Mucosa of descending colon (tissue), 3 donors: ENCODE data around the gene CCDC92B. TPM values are rescaled to one million over a fixed set of nuclear protein-coding genes. Genes with fewer than 3 reads are reported as not detected.

Experiments used
- ATAC-seq: fragments of 200-7000 bp; cut with Tn5 transposase; one replicate; pipeline ENCODE4 v1.9.1; 2020; ENCODE audit warnings: mild to moderate bottlenecking, moderate library complexity
- DNase-seq, 3 donors: peaks; one replicate each; pipeline ENCODE4 v3.0.0-alpha.2; 2020
- H3K36me3 ChIP-seq: fragments of 200-600 bp; one replicate; pipeline ENCODE4 v1.8.0; 2021; ENCODE audit warnings: low read depth, mild to moderate bottlenecking
- H3K4me1 ChIP-seq: fragments of 200-600 bp; one replicate; pipeline ENCODE4 v1.8.0; 2021; ENCODE audit warnings: low read depth, mild to moderate bottlenecking
- H3K4me3 ChIP-seq: fragments of 200-600 bp; one replicate; pipeline ENCODE4 v1.8.0; 2021; ENCODE audit warnings: mild to moderate bottlenecking
- H3K9me3 ChIP-seq: fragments of 200-600 bp; one replicate; pipeline ENCODE4 v1.8.0; 2021; ENCODE audit warnings: mild to moderate bottlenecking
- CTCF ChIP-seq: fragments of 200-600 bp; IDR thresholded peaks from one replicate; pipeline ENCODE4 v1.8.0; 2022; ENCODE audit warnings: antibody characterized with exemption, mild to moderate bottlenecking
- intact Hi-C, 2 donors: fragments of 100-400 bp; cut with DNase I in 1 of 2; cut with micrococcal nuclease in 1 of 2; formaldehyde crosslinking; loops; one replicate each; pipeline versions ENCODE4 v1.11.0 to v1.11.1; 2022; cut with DNase I, micrococcal nuclease
- total RNA-seq, 3 donors: library from RNA; stranded (reverse); fragmentation: NEBNext Ultra II Directional in 2 of 3; extraction: Animal tissue kit (Norgen Biotek cat#: 25700) in 2 of 3; gene quantifications; one replicate each; pipeline versions ENCODE4 v1.2.1 to v1.2.4, GENCODE V29; 2021 to 2023
- donor health status: DM: no; HTN: no; CAD: no; lungs with moderate emphysema.
- donor health status: DM: no; HTN: no; CAD: no.
- donor health status: DM: no; HTN: yes; CAD: no.

Gene CCDC92B
- total RNA-seq, 3 donors from 2014 or later = 1.3 to 2.2 (median 2.2) TPM

DNA sequence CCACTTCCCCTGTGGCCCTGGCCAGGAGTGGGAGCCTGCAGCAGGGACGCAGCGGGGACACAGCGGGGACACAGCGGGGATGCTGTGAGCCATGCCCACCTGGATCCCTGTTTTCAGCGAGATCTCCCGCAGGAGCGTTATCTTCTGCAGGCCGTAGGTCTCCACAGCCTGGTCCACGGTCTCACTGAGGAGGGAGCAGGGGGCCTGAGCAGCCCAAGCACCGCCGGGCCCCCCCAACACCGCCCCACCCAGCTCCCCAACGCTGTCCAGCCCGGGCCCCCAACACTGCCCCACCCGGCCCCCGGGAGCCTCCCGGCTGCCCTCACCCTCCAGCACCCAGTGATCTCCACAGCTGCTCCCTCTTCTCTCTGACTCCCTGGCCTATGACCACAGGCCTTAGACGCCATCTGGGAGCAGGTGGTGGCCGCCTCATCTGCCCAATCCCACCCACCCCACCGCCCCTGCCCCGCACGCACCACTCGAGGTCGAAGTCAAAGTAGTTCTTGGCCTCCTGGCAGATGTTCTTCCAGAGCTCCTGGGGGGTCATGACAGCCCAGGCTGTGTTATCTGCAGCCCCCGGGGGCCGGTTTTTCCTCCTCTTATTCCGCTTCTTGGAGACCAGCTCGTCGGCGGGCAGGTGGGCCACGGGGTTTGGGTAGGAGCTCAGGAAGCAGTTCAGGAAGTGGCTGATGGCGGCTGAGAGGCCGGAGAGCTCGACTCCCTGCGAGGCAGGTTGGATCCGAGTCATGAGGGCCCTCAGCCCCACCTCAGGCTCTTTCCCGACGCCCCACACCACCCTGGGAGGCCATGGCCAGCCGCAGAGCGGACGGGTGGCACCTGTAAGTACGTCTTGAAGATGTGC is 54.8 kb downstream of the CCDC92B start:
- H3K9me3 ChIP-seq = no peaks in the 10 kb centered on the region
- ATAC-seq = no peak
- TF ChIP-seq CTCF = no peak
- H3K36me3 ChIP-seq = peaks cover 12% of the 10 kb centered on the region
- H3K4me3 ChIP-seq = no peak overlapping the region
- no peaks in the 10 kb centered on the region for H3K4me1 ChIP-seq
- DNase-seq = peak in 2 of 3 donors; percentile 17 to 44
- intact Hi-C loops = no loop called here

DNA sequence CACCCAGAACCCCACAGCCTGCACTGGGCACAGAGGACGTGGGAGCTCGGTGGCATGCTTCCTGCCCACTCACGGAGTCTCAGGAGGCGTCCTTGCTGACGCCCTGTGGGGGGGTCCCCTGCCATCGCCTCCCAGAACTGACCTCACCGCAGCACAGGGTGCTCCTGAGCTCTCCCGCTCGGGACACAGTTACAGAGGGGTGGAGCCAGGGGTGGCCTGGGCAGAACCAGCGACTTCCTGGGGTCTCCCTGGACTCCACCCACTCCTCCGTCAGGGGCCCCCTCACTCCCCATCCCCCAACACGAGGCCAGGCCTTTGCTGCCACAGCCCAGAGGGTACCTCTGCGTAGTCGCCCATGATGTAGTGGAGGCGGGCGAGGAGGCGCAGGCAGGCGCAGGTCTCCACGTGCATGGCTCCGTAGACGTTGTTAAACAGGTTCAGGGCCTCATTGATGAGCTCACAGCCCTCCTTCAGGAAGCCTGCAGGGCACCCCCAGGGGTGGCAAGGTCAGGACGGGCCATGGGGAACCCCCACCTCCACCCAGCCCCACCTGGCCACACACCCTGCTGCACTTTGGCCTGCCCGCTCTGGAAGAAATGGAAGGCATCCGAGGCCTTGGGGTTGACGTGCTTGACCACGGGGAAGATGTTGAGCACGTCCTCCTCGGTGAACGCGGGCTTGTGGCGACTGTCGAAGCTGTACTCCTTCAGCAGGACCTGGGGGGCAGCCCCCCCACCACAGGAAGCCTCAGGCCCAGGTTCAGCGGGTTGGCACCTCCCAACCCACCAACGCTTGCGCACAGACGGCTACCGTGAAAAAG is 55.7 kb downstream of the CCDC92B start:
- Histone ChIP-seq H3K4me1 (no peaks in the 10 kb centered on the region), H3K4me3 (no peak overlapping the region), H3K36me3 (peaks cover 12% of the 10 kb centered on the region), H3K9me3 (no peaks in the 10 kb centered on the region)
- no peak for TF ChIP-seq CTCF
- intact Hi-C loops = no loop called here
- DNase-seq (peak in 2 of 3 donors; percentile 31 to 49), ATAC-seq (peak; percentile 3)

- Histone ChIP-seq H3K4me1 (no peaks in the 10 kb centered on the region), H3K36me3 (peaks cover 12% of the 10 kb centered on the region), H3K4me3 (no peak overlapping the region), H3K9me3 (no peaks in the 10 kb centered on the region)
- no peak for DNase-seq
- ATAC-seq = no peak
- TF ChIP-seq CTCF = no peak
- intact Hi-C loops = no loop called here
These were observed 56.7 kb downstream of the CCDC92B start for GRCh38 chr17:2692781-2693135.

GRCh38 chr17:2691965-2692780 is 57.3 kb downstream of the CCDC92B start:
- peak in 2 of 3 donors; percentile 27 to 53 for DNase-seq
- no peak for ATAC-seq
- peaks cover 12% of the 10 kb centered on the region for H3K36me3 ChIP-seq
- H3K9me3 ChIP-seq = no peaks in the 10 kb centered on the region
- H3K4me1 ChIP-seq = no peaks in the 10 kb centered on the region
- H3K4me3 ChIP-seq = no peak overlapping the region
- intact Hi-C loops = no loop called here
- TF ChIP-seq CTCF = no peak

DNA sequence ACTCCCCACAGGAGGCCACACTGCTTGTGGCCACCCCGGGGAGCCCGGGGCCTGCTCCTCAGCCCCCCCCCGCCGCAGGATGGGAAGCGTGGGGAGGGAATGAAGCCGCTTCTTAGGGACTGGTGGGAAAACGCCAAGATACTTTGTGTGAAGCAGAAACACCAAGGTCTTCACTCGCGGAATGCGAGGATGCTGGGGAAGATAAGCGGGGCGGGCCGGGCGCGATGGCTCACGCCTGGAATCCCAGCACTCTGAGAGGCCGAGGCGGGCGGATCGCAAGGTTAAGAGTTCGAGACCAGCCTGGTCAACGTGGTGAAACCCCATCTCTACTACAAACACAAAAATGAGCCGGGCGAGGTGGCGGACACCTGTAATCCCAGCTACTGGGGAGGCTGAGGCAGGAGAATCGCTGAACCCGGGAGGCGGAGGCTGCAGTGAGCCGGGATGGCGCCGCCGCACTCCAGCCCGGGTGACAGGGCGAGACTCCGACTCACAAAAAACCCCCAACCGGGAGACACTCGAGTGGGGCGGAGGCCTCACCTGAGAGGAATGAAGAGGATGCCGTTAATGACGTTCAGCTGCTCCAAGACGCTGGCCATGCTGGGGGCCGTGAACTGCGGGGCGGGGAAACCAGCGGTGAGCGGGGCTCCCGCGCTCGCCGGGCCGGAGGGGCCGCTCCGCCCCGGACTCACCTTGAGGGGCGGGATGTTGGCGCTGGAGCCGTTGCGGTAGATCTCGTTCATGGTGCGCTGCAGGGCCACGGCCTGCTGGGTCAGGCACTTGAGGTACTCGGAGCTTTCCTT is 58.2 kb downstream of the CCDC92B start:
- Histone ChIP-seq H3K4me1 (no peaks in the 10 kb centered on the region), H3K4me3 (no peak overlapping the region), H3K36me3 (peaks cover 8% of the 10 kb centered on the region), H3K9me3 (no peaks in the 10 kb centered on the region)
- DNase-seq (peak in 1 of 3 donors; percentile 24), ATAC-seq (no peak)
- no peak for TF ChIP-seq CTCF
- intact Hi-C loops = no loop called here
